ENCODE results near the gene CACNA1A. TPM values are rescaled to one million over a fixed set of nuclear protein-coding genes. Genes with fewer than 3 reads are reported as not detected.

CACNA1A gene
- polyA plus RNA-seq (not detected in 3 replicates), polyA minus RNA-seq (not detected in 3 replicates)
- polyA plus RNA-seq (2011; ENCODE audit: low read depth): not detected
- polyA plus RNA-seq (2011; cell fraction: cytosol; rRNA removed): not detected in 2 replicates
- not detected in 2 replicates for polyA plus RNA-seq (2011; cell fraction: nucleus; rRNA removed)
- 0.10 TPM in 1 of 2 replicates, not detected in the other for polyA plus RNA-seq (2012; ENCODE audit: low replicate concordance)
- polyA minus RNA-seq (2011; cell fraction: cytosol; rRNA and poly(A)+ RNA removed): not detected
- polyA minus RNA-seq (2011; cell fraction: nucleus; rRNA and poly(A)+ RNA removed): 0.31 TPM in 1 of 2 replicates, not detected in the other

DNA sequence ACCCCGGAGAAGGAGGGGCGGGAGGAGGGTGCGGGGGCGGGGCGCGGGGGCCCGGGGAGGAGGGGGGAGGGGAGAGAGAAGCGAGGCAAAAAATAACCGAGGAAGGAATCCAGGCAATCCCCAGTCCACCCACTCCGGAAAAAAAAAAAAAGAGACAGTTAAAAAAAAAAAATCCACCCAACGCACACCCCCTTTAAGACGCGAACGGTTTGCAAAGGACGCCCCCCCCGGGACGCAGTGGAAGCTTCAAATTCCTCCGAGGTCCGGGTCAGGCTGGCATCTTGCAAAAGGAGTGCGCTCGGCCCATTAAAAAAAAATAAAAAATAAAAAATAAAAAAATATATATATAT lies at the start of gene CACNA1A:
Gene CACNA1A (minus strand): TSS at position 9 of the 350 bp plus-strand sequence. CDS start 255 bp downstream, outside the sequence.
- TF ChIP-seq CTCF (optimal IDR thresholded peaks at IDR 0.05 in 1 of 3, IDR thresholded peaks at IDR 0.05 in 1 of 3, conservative IDR thresholded peaks at IDR 0.05 in 1 of 3; ENCODE audit: extremely low read depth in 1 of 3, insufficient read depth in 2 of 3, low read length in 3 of 3) (no peak), EZH2 (IDR thresholded peaks at IDR 0.05; ENCODE audit: low read length) (no peak)
- H3K4me1 ChIP-seq (ENCODE audit: control insufficient read depth, extremely low read depth, insufficient read depth, low read length): no peaks in the 10 kb centered on the region
- no peak within 1 kb of the TSS for H3K27ac ChIP-seq (ENCODE audit: control insufficient read depth, insufficient read depth, low read length)
- dilution Hi-C loops (cut with MboI; ENCODE audit: extremely low pct_ligation_motif_present, low sequenced_read_pairs): no loop called here
- no peak for DNase-seq (ENCODE audit: low read depth, low spot score)
- no peaks in the 10 kb centered on the region for H3K36me3 ChIP-seq (ENCODE audit: control insufficient read depth in 2 of 2, extremely low read depth in 1 of 2, insufficient read depth in 2 of 2, low read length in 2 of 2)
- no peak within 1 kb of the TSS for H3K4me2 ChIP-seq (ENCODE audit: control insufficient read depth, extremely low read depth, insufficient read depth, low read depth, low read length)
- H3K27me3 ChIP-seq (ENCODE audit: control insufficient read depth, extremely low read depth, insufficient read depth, low read length): peaks cover 50% of the 10 kb centered on the region
- no peaks in the 10 kb centered on the region for H4K20me1 ChIP-seq (ENCODE audit: control insufficient read depth, extremely low read depth, insufficient read depth, low read length)
- H3K4me3 ChIP-seq (ENCODE audit: control insufficient read depth in 2 of 3, extremely low read depth in 1 of 3, insufficient read depth in 2 of 3, low read depth in 1 of 3, low read length in 3 of 3): no peak within 1 kb of the TSS
- H3K9me3 ChIP-seq (ENCODE audit: control insufficient read depth, low read depth, low read length): no peaks in the 10 kb centered on the region
- no peaks in the 10 kb centered on the region for H3K79me2 ChIP-seq (ENCODE audit: control insufficient read depth, insufficient read depth, low read length)
- H3K9ac ChIP-seq (ENCODE audit: control insufficient read depth, extremely low read depth, insufficient read depth, low read length): no peak within 1 kb of the TSS
- FAIRE-seq: no peak
- no peak within 1 kb of the TSS for H2AFZ ChIP-seq (ENCODE audit: control insufficient read depth, low read length)
- no peaks in the 10 kb centered on the region for H3K9me1 ChIP-seq (ENCODE audit: control insufficient read depth, extremely low read depth, insufficient read depth, low read length)

GRCh38 chr19:13554506-13555240 lies 48.4 kb upstream of the CACNA1A start:
- Histone ChIP-seq H4K20me1 (ENCODE audit: control insufficient read depth, extremely low read depth, insufficient read depth, low read length) (no peaks in the 10 kb centered on the region), H3K9ac (ENCODE audit: control insufficient read depth, extremely low read depth, insufficient read depth, low read length) (no peak overlapping the region), H3K79me2 (ENCODE audit: control insufficient read depth, insufficient read depth, low read length) (no peaks in the 10 kb centered on the region), H3K9me1 (ENCODE audit: control insufficient read depth, extremely low read depth, insufficient read depth, low read length) (no peaks in the 10 kb centered on the region), H3K27me3 (ENCODE audit: control insufficient read depth, extremely low read depth, insufficient read depth, low read length) (no peaks in the 10 kb centered on the region), H3K27ac (ENCODE audit: control insufficient read depth, insufficient read depth, low read length) (no peak overlapping the region), H3K4me2 (ENCODE audit: control insufficient read depth, extremely low read depth, insufficient read depth, low read depth, low read length) (no peak overlapping the region), H3K4me1 (ENCODE audit: control insufficient read depth, extremely low read depth, insufficient read depth, low read length) (no peaks in the 10 kb centered on the region), H3K9me3 (ENCODE audit: control insufficient read depth, low read depth, low read length) (no peaks in the 10 kb centered on the region), H3K4me3 (ENCODE audit: control insufficient read depth in 2 of 3, extremely low read depth in 1 of 3, insufficient read depth in 2 of 3, low read depth in 1 of 3, low read length in 3 of 3) (no peak overlapping the region), H3K36me3 (ENCODE audit: control insufficient read depth in 2 of 2, extremely low read depth in 1 of 2, insufficient read depth in 2 of 2, low read length in 2 of 2) (no peaks in the 10 kb centered on the region), H2AFZ (ENCODE audit: control insufficient read depth, low read length) (no peak overlapping the region)
- FAIRE-seq (no peak), DNase-seq (ENCODE audit: low read depth, low spot score) (no peak)
- dilution Hi-C loops (cut with MboI; ENCODE audit: extremely low pct_ligation_motif_present, low sequenced_read_pairs): no loop called here
- TF ChIP-seq EZH2 (IDR thresholded peaks at IDR 0.05; ENCODE audit: low read length): no peak
- TF ChIP-seq CTCF (optimal IDR thresholded peaks at IDR 0.05 in 1 of 3, IDR thresholded peaks at IDR 0.05 in 1 of 3, conservative IDR thresholded peaks at IDR 0.05 in 1 of 3; ENCODE audit: extremely low read depth in 1 of 3, insufficient read depth in 2 of 3, low read length in 3 of 3): no peak

Measured in keratinocyte (primary cell).